Thyroid gland (tissue), 4 donors: Measurements from ENCODE around the gene PDS5A.

ENCODE experiments used
- CTCF ChIP-seq, 6 experiments: fragments of 200-600 bp in 3 of 6; fragments of 450-650 bp in 3 of 6; sonication (generic) in 3 of 6; IDR thresholded peaks; one replicate each; pipeline ENCODE4 v1.5.1; 2016 to 2019; ENCODE audit warnings: antibody characterized with exemption in 6 of 6, mild to moderate bottlenecking in 2 of 6, inconsistent platforms in 1 of 6, moderate library complexity in 1 of 6
- POLR2A ChIP-seq, 2 donors: fragments of 450-650 bp; IDR thresholded peaks; one replicate each; pipeline ENCODE4 v1.6.1; 2017; ENCODE audit warnings: antibody characterized with exemption in 2 of 2, mild to moderate bottlenecking in 2 of 2, moderate library complexity in 1 of 2

- TF ChIP-seq CTCF (IDR thresholded peaks at IDR 0.05) (no peak), POLR2A (IDR thresholded peaks at IDR 0.05) (no peak)
These were observed 163.1 kb downstream of the PDS5A start for GRCh38 chr4:39814403-39815185.
